ENCODE results near the gene ECI1.

ECI1 gene

DNA sequence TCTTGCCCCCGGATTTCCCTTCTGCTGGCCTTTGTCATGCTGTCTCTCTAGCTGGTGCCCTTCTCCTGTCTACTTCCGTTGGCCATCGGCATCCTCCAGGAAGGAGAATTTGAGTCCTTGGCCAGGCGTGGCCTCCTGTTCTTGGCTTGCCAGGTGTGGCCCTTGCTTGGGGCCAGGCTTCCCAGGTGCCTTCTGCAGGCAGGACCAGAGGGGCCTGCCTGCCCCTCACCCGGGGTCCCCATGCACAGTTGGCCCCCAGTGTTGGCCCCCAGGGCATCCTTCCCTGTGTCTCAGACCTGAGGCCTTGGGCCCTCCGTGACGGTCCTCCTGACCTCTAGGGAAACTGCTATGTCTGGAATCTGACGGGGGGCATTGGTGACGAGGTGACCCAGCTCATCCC lies 43.5 kb downstream of the ECI1 start:
- Histone ChIP-seq H3K9me3 (ENCODE audit: insufficient read depth, low read length) (no peaks in the 10 kb centered on the region), H3K79me2 (ENCODE audit: low read length) (peaks cover 21% of the 10 kb centered on the region), H3K27me3 (ENCODE audit: low read depth, low read length) (no peaks in the 10 kb centered on the region), H3K4me1 (ENCODE audit: low read length) (peaks cover 16% of the 10 kb centered on the region), H2AFZ (ENCODE audit: low read depth, low read length) (no peak overlapping the region), H4K20me1 (ENCODE audit: insufficient read depth, low read length) (peaks cover 4% of the 10 kb centered on the region), H3K4me2 (ENCODE audit: low read length) (no peak overlapping the region), H3K27ac (ENCODE audit: low read length) (no peak overlapping the region), H3K36me3 (replicated peaks; ENCODE audit: low read depth, low read length) (peaks cover 23% of the 10 kb centered on the region), H3K4me3 (ENCODE audit: low read length) (no peak overlapping the region), H3K9ac (ENCODE audit: low read length) (no peak overlapping the region)
- TF ChIP-seq, protein P1, sequence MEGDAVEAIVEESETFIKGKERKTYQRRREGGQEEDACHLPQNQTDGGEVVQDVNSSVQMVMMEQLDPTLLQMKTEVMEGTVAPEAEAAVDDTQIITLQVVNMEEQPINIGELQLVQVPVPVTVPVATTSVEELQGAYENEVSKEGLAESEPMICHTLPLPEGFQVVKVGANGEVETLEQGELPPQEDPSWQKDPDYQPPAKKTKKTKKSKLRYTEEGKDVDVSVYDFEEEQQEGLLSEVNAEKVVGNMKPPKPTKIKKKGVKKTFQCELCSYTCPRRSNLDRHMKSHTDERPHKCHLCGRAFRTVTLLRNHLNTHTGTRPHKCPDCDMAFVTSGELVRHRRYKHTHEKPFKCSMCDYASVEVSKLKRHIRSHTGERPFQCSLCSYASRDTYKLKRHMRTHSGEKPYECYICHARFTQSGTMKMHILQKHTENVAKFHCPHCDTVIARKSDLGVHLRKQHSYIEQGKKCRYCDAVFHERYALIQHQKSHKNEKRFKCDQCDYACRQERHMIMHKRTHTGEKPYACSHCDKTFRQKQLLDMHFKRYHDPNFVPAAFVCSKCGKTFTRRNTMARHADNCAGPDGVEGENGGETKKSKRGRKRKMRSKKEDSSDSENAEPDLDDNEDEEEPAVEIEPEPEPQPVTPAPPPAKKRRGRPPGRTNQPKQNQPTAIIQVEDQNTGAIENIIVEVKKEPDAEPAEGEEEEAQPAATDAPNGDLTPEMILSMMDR (IDR thresholded peaks at IDR 0.05; ENCODE audit: low read depth, low read length), result no peak
- no peak for TF ChIP-seq EZH2phosphoT487 (IDR thresholded peaks at IDR 0.05; ENCODE audit: low read depth)

DNA sequence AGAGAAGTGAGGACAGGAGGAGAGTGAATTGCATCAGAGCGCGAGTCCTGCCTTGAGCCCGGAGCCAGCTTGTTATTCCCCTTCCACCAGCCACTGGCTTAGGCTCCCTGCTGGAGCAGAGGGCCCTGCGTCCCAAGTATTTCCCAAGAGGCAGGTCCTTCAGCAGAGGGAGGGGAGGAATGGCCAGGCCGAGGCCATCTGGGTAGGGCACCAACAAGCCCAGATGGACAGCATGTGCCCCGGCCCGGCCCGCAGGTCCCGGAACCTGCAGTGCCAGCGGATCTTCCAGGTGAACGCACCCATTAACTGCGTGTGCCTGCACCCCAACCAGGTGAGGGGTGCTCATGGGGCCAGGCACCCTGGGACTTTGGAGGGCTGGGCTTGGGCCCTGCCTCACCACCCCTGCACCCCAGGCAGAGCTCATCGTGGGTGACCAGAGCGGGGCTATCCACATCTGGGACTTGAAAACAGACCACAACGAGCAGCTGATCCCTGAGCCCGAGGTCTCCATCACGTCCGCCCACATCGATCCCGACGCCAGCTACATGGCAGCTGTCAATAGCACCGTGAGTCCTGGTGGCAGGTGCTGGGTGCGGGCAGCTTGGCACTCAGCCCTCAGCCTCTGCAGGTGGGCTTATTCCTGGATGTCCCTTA lies 44.5 kb downstream of the ECI1 start:
- TF ChIP-seq, protein P1 (IDR thresholded peaks at IDR 0.05; ENCODE audit: low read depth, low read length), result no peak
- TF ChIP-seq EZH2phosphoT487 (IDR thresholded peaks at IDR 0.05; ENCODE audit: low read depth), result no peak
- Histone ChIP-seq H3K4me2 (ENCODE audit: low read length) (peak overlapping the region; percentile 87), H3K4me3 (ENCODE audit: low read length) (peak overlapping the region; percentile 83), H2AFZ (ENCODE audit: low read depth, low read length) (no peak overlapping the region), H4K20me1 (ENCODE audit: insufficient read depth, low read length) (no peaks in the 10 kb centered on the region), H3K4me1 (ENCODE audit: low read length) (peaks cover 13% of the 10 kb centered on the region), H3K27me3 (ENCODE audit: low read depth, low read length) (no peaks in the 10 kb centered on the region), H3K9me3 (ENCODE audit: insufficient read depth, low read length) (no peaks in the 10 kb centered on the region), H3K9ac (ENCODE audit: low read length) (no peak overlapping the region), H3K27ac (ENCODE audit: low read length) (no peak overlapping the region), H3K79me2 (ENCODE audit: low read length) (peaks cover 17% of the 10 kb centered on the region), H3K36me3 (replicated peaks; ENCODE audit: low read depth, low read length) (peaks cover 15% of the 10 kb centered on the region)

DNA sequence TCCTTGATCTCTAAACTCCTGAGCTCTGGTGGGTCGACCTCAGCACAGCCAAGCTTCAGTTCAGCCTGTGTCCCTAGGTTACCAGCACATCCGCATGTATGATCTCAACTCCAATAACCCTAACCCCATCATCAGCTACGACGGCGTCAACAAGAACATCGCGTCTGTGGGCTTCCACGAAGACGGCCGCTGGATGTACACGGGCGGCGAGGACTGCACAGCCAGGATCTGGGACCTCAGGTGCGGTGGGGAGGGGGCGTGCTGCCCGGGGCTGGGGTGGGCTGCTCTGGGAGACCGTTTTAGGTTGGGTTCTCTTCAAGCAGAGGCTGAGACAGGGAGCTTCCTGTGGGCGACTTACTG lies 45.0 kb downstream of the ECI1 start:
- Histone ChIP-seq H3K9me3 (ENCODE audit: insufficient read depth, low read length) (no peaks in the 10 kb centered on the region), H3K4me3 (ENCODE audit: low read length) (peak overlapping the region; percentile 83), H2AFZ (ENCODE audit: low read depth, low read length) (no peak overlapping the region), H3K36me3 (replicated peaks; ENCODE audit: low read depth, low read length) (peaks cover 15% of the 10 kb centered on the region), H3K27me3 (ENCODE audit: low read depth, low read length) (no peaks in the 10 kb centered on the region), H3K9ac (ENCODE audit: low read length) (peak overlapping the region; percentile 78), H3K79me2 (ENCODE audit: low read length) (peaks cover 17% of the 10 kb centered on the region), H3K27ac (ENCODE audit: low read length) (peak overlapping the region; percentile 70), H3K4me2 (ENCODE audit: low read length) (peak overlapping the region; percentile 87), H3K4me1 (ENCODE audit: low read length) (peaks cover 13% of the 10 kb centered on the region), H4K20me1 (ENCODE audit: insufficient read depth, low read length) (no peaks in the 10 kb centered on the region)
- TF ChIP-seq, protein P1 (IDR thresholded peaks at IDR 0.05; ENCODE audit: low read depth, low read length), result no peak
- no peak for TF ChIP-seq EZH2phosphoT487 (IDR thresholded peaks at IDR 0.05; ENCODE audit: low read depth)

DNA sequence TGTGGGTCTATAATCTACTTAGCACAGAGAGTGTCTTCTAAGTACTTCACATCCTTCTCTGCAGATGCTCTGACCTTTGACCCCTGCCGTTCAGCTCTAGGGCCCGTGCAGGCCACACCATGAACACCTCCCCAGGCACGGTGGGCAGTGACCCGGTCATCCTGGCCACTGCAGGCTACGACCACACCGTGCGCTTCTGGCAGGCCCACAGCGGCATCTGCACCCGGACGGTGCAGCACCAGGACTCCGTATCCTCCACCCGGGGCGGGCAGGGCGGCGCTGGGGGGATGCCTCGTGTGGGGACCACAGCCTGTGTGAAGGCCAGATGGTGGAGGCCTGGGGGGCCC lies 45.4 kb downstream of the ECI1 start:
- Histone ChIP-seq H3K27ac (ENCODE audit: low read length) (peak overlapping the region; percentile 70), H3K9ac (ENCODE audit: low read length) (peak overlapping the region; percentile 78), H3K27me3 (ENCODE audit: low read depth, low read length) (no peaks in the 10 kb centered on the region), H3K4me2 (ENCODE audit: low read length) (peak overlapping the region; percentile 87), H4K20me1 (ENCODE audit: insufficient read depth, low read length) (no peaks in the 10 kb centered on the region), H3K4me3 (ENCODE audit: low read length) (peak overlapping the region; percentile 83), H2AFZ (ENCODE audit: low read depth, low read length) (no peak overlapping the region), H3K4me1 (ENCODE audit: low read length) (peaks cover 13% of the 10 kb centered on the region), H3K9me3 (ENCODE audit: insufficient read depth, low read length) (no peaks in the 10 kb centered on the region), H3K79me2 (ENCODE audit: low read length) (peaks cover 17% of the 10 kb centered on the region), H3K36me3 (replicated peaks; ENCODE audit: low read depth, low read length) (peaks cover 15% of the 10 kb centered on the region)
- TF ChIP-seq, protein P1 (IDR thresholded peaks at IDR 0.05; ENCODE audit: low read depth, low read length), result no peak

Measured in OCI-LY3 (cell line).